Measurements from ENCODE around the gene SYT7. TPM values are rescaled to one million over a fixed set of nuclear protein-coding genes. Genes with fewer than 3 reads are reported as not detected.

SYT7 gene
- total and polyA plus RNA-seq, 9 donors: 0.24 to 4.9 (median 1.7) TPM

GRCh38 chr11:61534025-61534932, 46.6 kb downstream of the SYT7 start:
- Histone ChIP-seq H3K4me3 (no peak overlapping the region), H3K27me3 (no peaks in the 10 kb centered on the region), H3K36me3 (no peaks in the 10 kb centered on the region), H3K4me1 (ENCODE audit: insufficient read depth) (peaks cover 14% of the 10 kb centered on the region), H3K27ac (no peak overlapping the region), H3K9me3 (no peaks in the 10 kb centered on the region)
- 70 to 75% (median 74%) methylated on average over 36 of the region's 36 CpGs for WGBS, 3 donors
- DNase-seq: no peak
- TF ChIP-seq CTCF (IDR thresholded peaks at IDR 0.05) (no peak), EP300 (IDR thresholded peaks at IDR 0.05) (no peak), POLR2A (IDR thresholded peaks at IDR 0.05) (no peak)
- intact Hi-C loops (cut with DNase I): no loop called here

GRCh38 chr11:61533401-61533800, 47.5 kb downstream of the SYT7 start:
- Histone ChIP-seq H3K4me1 (ENCODE audit: insufficient read depth) (peaks cover 7% of the 10 kb centered on the region), H3K9me3 (no peaks in the 10 kb centered on the region), H3K27me3 (no peaks in the 10 kb centered on the region), H3K27ac (no peak overlapping the region), H3K4me3 (no peak overlapping the region), H3K36me3 (no peaks in the 10 kb centered on the region)
- WGBS, 3 donors: 82 to 83% (median 82%) methylated on average over 8 of the region's 8 CpGs
- intact Hi-C loops (cut with DNase I): no loop called here
- DNase-seq: no peak
- TF ChIP-seq CTCF (IDR thresholded peaks at IDR 0.05) (no peak), EP300 (IDR thresholded peaks at IDR 0.05) (no peak), POLR2A (IDR thresholded peaks at IDR 0.05) (no peak)

- TF ChIP-seq POLR2A (IDR thresholded peaks at IDR 0.05) (no peak), EP300 (IDR thresholded peaks at IDR 0.05) (no peak), CTCF (IDR thresholded peaks at IDR 0.05) (no peak)
- intact Hi-C loops (cut with DNase I): no loop called here
- Histone ChIP-seq H3K36me3 (no peaks in the 10 kb centered on the region), H3K9me3 (no peaks in the 10 kb centered on the region), H3K27ac (no peak overlapping the region), H3K4me1 (ENCODE audit: insufficient read depth) (peaks cover 6% of the 10 kb centered on the region), H3K4me3 (no peak overlapping the region), H3K27me3 (no peaks in the 10 kb centered on the region)
- no peak for DNase-seq
- 87 to 93% (median 90%) methylated on average over 15 to 16 of the region's 16 CpGs for WGBS, 3 donors
Measured at GRCh38 chr11:61533039-61533375, 47.9 kb downstream of the SYT7 start.

- TF ChIP-seq POLR2A (IDR thresholded peaks at IDR 0.05) (no peak), CTCF (IDR thresholded peaks at IDR 0.05) (no peak), EP300 (IDR thresholded peaks at IDR 0.05) (no peak)
- intact Hi-C loops (cut with DNase I): no loop called here
- Histone ChIP-seq H3K4me1 (ENCODE audit: insufficient read depth) (peaks cover 3% of the 10 kb centered on the region), H3K27ac (no peak overlapping the region), H3K27me3 (no peaks in the 10 kb centered on the region), H3K36me3 (no peaks in the 10 kb centered on the region), H3K4me3 (no peak overlapping the region), H3K9me3 (no peaks in the 10 kb centered on the region)
- no peak for DNase-seq
- 85 to 94% (median 92%) methylated on average over 10 of the region's 10 CpGs for WGBS, 3 donors
Measured at GRCh38 chr11:61532134-61533038, 48.5 kb downstream of the SYT7 start.
